Upper lobe of left lung (tissue), 4 donors: ENCODE measurements around the gene LARGE1.

Experiments
- EP300 ChIP-seq, 4 donors: sonication (generic); formaldehyde crosslinking; IDR thresholded peaks; one replicate each; pipeline ENCODE4 v1.5.1; 2017; ENCODE audit warnings: antibody characterized with exemption in 4 of 4, control low read depth in 2 of 4
- POLR2A ChIP-seq, 4 donors: fragments of 450-650 bp; IDR thresholded peaks; one replicate each; pipeline ENCODE4 v1.5.1; 2016 to 2017; ENCODE audit warnings: antibody characterized with exemption in 4 of 4, mild to moderate bottlenecking in 2 of 4
- POLR2AphosphoS5 ChIP-seq, 2 donors: sonication (generic); formaldehyde crosslinking; IDR thresholded peaks; one replicate each; pipeline ENCODE4 v1.5.1; 2017; ENCODE audit warnings: antibody characterized with exemption in 2 of 2
- TF ChIP-seq, protein P1 (sequence below), 6 experiments: fragments of 450-650 bp in 4 of 6; fragments of 200-600 bp in 2 of 6; sonication (generic) in 2 of 6; IDR thresholded peaks; one replicate each; pipeline ENCODE4 v1.5.1; 2016 to 2019; ENCODE audit warnings: antibody characterized with exemption in 6 of 6

DNA sequence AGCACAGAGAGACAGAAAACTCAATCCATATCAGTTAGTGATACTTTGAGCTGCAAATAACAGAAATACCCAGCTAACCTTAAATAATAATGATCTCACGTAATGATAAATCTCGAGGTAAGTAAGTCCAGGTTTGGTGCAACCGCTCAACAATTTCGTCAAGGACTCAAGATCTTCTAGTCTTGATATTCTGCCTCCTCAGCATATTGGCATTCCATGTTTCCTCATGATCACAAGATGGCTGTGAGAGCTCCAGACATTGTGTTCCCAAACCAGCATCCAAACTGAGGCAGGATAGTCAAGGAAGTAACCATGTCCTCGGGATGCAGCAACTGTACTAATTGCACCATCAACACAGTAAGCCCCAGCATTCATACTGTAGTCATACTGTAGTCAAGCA is 7.5 kb upstream of the LARGE1 start:
- no peak for TF ChIP-seq EP300 (IDR thresholded peaks at IDR 0.05)
- TF ChIP-seq, protein P1, sequence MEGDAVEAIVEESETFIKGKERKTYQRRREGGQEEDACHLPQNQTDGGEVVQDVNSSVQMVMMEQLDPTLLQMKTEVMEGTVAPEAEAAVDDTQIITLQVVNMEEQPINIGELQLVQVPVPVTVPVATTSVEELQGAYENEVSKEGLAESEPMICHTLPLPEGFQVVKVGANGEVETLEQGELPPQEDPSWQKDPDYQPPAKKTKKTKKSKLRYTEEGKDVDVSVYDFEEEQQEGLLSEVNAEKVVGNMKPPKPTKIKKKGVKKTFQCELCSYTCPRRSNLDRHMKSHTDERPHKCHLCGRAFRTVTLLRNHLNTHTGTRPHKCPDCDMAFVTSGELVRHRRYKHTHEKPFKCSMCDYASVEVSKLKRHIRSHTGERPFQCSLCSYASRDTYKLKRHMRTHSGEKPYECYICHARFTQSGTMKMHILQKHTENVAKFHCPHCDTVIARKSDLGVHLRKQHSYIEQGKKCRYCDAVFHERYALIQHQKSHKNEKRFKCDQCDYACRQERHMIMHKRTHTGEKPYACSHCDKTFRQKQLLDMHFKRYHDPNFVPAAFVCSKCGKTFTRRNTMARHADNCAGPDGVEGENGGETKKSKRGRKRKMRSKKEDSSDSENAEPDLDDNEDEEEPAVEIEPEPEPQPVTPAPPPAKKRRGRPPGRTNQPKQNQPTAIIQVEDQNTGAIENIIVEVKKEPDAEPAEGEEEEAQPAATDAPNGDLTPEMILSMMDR (IDR thresholded peaks at IDR 0.05) = no peak
- TF ChIP-seq POLR2A (IDR thresholded peaks at IDR 0.05) = no peak
- TF ChIP-seq POLR2AphosphoS5 (IDR thresholded peaks at IDR 0.05) = no peak
